HepG2 (cell line): Measurements from ENCODE around the gene ANKRD55. TPM values are rescaled to one million over a fixed set of nuclear protein-coding genes. Genes with fewer than 3 reads are reported as not detected.

Experiments
- EHMT2 ChIP-seq: fragments of 200-600 bp; sonication (generic); IDR thresholded peaks from 2 replicates; pipeline ENCODE4 v1.7.0; 2017; ENCODE audit warnings: antibody characterized with exemption, low read depth, low read length, borderline replicate concordance
- HMG20A ChIP-seq: IDR thresholded peaks from 2 replicates; pipeline ENCODE4 v1.6.1; 2016; ENCODE audit warnings: borderline replicate concordance
- IRF2 ChIP-seq: IDR thresholded peaks from 2 replicates; pipeline ENCODE4 v1.6.1; 2018; ENCODE audit warnings: missing genetic modification reagents, missing compliant biosample characterization
- LCORL ChIP-seq, 2 experiments: fragments of 450-650 bp in 1 of 2; sonication (generic) in 1 of 2; formaldehyde crosslinking in 1 of 2; IDR thresholded peaks; 2 replicates each; pipeline versions ENCODE4 v1.5.0 to v1.6.1; 2017 to 2020; ENCODE audit warnings: antibody characterized with exemption in 1 of 2, missing genetic modification reagents in 1 of 2
- PLRG1 ChIP-seq: fragments of 450-650 bp; conservative IDR thresholded peaks from 2 replicates; pipeline ENCODE4 v1.6.1; 2016
- RARA ChIP-seq: IDR thresholded peaks from 2 replicates; pipeline ENCODE4 v1.6.1; 2016; ENCODE audit warnings: missing genetic modification reagents, missing compliant biosample characterization
- TOPORS ChIP-seq: sonication (generic); formaldehyde crosslinking; IDR thresholded peaks from 2 replicates; pipeline ENCODE4 v1.8.0; 2023; ENCODE audit warnings: mild to moderate bottlenecking, missing genetic modification reagents
- ZBTB34 ChIP-seq: sonication (generic); formaldehyde crosslinking; IDR thresholded peaks from 2 replicates; pipeline ENCODE4 v1.8.0; 2022; ENCODE audit warnings: mild to moderate bottlenecking, missing genetic modification reagents
- ZBTB42 ChIP-seq: sonication (generic); formaldehyde crosslinking; IDR thresholded peaks from 2 replicates; pipeline ENCODE4 v1.5.0; 2020; ENCODE audit warnings: mild to moderate bottlenecking, missing genetic modification reagents
- ZNF253 ChIP-seq: sonication (generic); formaldehyde crosslinking; IDR thresholded peaks from 2 replicates; pipeline ENCODE4 v1.8.0; 2022; ENCODE audit warnings: mild to moderate bottlenecking, missing genetic modification reagents, borderline replicate concordance
- ZNF430 ChIP-seq: sonication (generic); formaldehyde crosslinking; IDR thresholded peaks from 2 replicates; pipeline ENCODE4 v1.9.0; 2021; ENCODE audit warnings: mild to moderate bottlenecking, missing genetic modification reagents
- ZNF446 ChIP-seq: sonication (generic); formaldehyde crosslinking; IDR thresholded peaks from 2 replicates; pipeline ENCODE4 v1.5.0; 2020; ENCODE audit warnings: mild to moderate bottlenecking, missing genetic modification reagents
- ZNF501 ChIP-seq: sonication (generic); formaldehyde crosslinking; IDR thresholded peaks from 2 replicates; pipeline ENCODE4 v1.5.1; 2020; ENCODE audit warnings: mild to moderate bottlenecking, moderate library complexity, missing genetic modification reagents
- ZNF784 ChIP-seq: sonication (generic); formaldehyde crosslinking; IDR thresholded peaks from 2 replicates; pipeline ENCODE4 v1.5.1; 2020; ENCODE audit warnings: missing genetic modification reagents, mild to moderate bottlenecking, borderline replicate concordance
- ZNF878 ChIP-seq: sonication (generic); formaldehyde crosslinking; IDR thresholded peaks from 2 replicates; pipeline ENCODE4 v1.8.1; 2023; ENCODE audit warnings: mild to moderate bottlenecking, missing genetic modification reagents, moderate library complexity
- polyA plus RNA-seq, 8 experiments: library from polyadenylated mRNA; depleted of rRNA in 3 of 8; stranded (reverse) in 7 of 8; unstranded in 1 of 8; fragments of >200 nt; fragmentation: Illumina TruSeq in 4 of 8; extraction: Trizol in 4 of 8; gene quantifications; 2 replicates each; pipeline versions ENCODE4 v1.2.1 to v1.2.3, GENCODE V29; 2011 to 2016; ENCODE audit warnings: low read depth in 4 of 8, missing spikeins in 1 of 8, mixed read lengths in 1 of 8; ENCODE audit not compliant: insufficient read depth in 1 of 8
- total RNA-seq, 5 experiments: library from RNA; depleted of rRNA; stranded (reverse); fragments of >200 nt; fragmentation: Illumina TruSeq; extraction: Trizol; gene quantifications; 2 replicates each; pipeline ENCODE4 v1.2.3, GENCODE V29; 2016; ENCODE audit warnings: low read depth in 1 of 5
- TF ChIP-seq, protein P1 (sequence below): sonication (generic); formaldehyde crosslinking; IDR thresholded peaks from 2 replicates; pipeline ENCODE4 v1.4.0; 2020; ENCODE audit warnings: missing genetic modification reagents
- TF ChIP-seq, protein P2 (sequence below), 2 experiments: sonication (generic) in 1 of 2; formaldehyde crosslinking in 1 of 2; IDR thresholded peaks; 2 replicates each; pipeline versions ENCODE4 v1.6.1 to v1.9.0; 2014 to 2022; ENCODE audit warnings: antibody characterized with exemption in 1 of 2, borderline replicate concordance in 1 of 2, inconsistent platforms in 1 of 2, low read depth in 1 of 2, missing genetic modification reagents in 1 of 2

Gene ANKRD55
- total and polyA plus RNA-seq, 2 of the 13 experiments (the other 11 are each of a cell fraction or from before 2014, with no cell fraction given), result 0.11 to 0.28 TPM

- TF ChIP-seq, protein P1, sequence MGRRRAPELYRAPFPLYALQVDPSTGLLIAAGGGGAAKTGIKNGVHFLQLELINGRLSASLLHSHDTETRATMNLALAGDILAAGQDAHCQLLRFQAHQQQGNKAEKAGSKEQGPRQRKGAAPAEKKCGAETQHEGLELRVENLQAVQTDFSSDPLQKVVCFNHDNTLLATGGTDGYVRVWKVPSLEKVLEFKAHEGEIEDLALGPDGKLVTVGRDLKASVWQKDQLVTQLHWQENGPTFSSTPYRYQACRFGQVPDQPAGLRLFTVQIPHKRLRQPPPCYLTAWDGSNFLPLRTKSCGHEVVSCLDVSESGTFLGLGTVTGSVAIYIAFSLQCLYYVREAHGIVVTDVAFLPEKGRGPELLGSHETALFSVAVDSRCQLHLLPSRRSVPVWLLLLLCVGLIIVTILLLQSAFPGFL (CRISPR knock-in tag), result no peak
- no peak for TF ChIP-seq ZNF501 (CRISPR knock-in tag)
- no peak for TF ChIP-seq ZNF446 (CRISPR knock-in tag)
- no peak for TF ChIP-seq ZBTB34 (CRISPR knock-in tag)
- no peak for TF ChIP-seq IRF2
- no peak for TF ChIP-seq ZNF430 (CRISPR knock-in tag)
- 0 out of 2 replicates have a peak, but pooled peaks have one; percentile 43 for TF ChIP-seq ZNF878
- TF ChIP-seq RARA (CRISPR knock-in tag), result peak; percentile 47; the same call in 1 of the 2 replicates
- no peak for TF ChIP-seq PLRG1
- no peak for TF ChIP-seq LCORL (IDR thresholded peaks at IDR 0.05)
- TF ChIP-seq LCORL (CRISPR knock-in tag; IDR thresholded peaks at IDR 0.05), result no peak; the same call in 1 of the 2 replicates
- TF ChIP-seq ZNF253, result no peak
- TF ChIP-seq EHMT2, result 0 out of 2 replicates have a peak, but pooled peaks have one; percentile 34
- TF ChIP-seq, protein P2, sequence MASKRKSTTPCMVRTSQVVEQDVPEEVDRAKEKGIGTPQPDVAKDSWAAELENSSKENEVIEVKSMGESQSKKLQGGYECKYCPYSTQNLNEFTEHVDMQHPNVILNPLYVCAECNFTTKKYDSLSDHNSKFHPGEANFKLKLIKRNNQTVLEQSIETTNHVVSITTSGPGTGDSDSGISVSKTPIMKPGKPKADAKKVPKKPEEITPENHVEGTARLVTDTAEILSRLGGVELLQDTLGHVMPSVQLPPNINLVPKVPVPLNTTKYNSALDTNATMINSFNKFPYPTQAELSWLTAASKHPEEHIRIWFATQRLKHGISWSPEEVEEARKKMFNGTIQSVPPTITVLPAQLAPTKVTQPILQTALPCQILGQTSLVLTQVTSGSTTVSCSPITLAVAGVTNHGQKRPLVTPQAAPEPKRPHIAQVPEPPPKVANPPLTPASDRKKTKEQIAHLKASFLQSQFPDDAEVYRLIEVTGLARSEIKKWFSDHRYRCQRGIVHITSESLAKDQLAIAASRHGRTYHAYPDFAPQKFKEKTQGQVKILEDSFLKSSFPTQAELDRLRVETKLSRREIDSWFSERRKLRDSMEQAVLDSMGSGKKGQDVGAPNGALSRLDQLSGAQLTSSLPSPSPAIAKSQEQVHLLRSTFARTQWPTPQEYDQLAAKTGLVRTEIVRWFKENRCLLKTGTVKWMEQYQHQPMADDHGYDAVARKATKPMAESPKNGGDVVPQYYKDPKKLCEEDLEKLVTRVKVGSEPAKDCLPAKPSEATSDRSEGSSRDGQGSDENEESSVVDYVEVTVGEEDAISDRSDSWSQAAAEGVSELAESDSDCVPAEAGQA (IDR thresholded peaks at IDR 0.05; ENCODE audit: low read depth), result no peak
- TF ChIP-seq, protein P2 (CRISPR knock-in tag; IDR thresholded peaks at IDR 0.05; ENCODE audit: borderline replicate concordance), result no peak
- no peak for TF ChIP-seq TOPORS (CRISPR knock-in tag)
- TF ChIP-seq ZNF784 (CRISPR knock-in tag), result no peak
- TF ChIP-seq ZBTB42 (CRISPR knock-in tag), result no peak
- TF ChIP-seq HMG20A, result no peak; the same call in 1 of the 2 replicates
These were observed 17.9 kb downstream of the ANKRD55 start (continued) for GRCh38 chr5:56215019-56215830.
